ENCODE data around the gene PRRT4.

Gene PRRT4

GRCh38 chr7:128304212-128304611 is 57.3 kb downstream of the PRRT4 start:
- Histone ChIP-seq H3K4me3 (ENCODE audit: low read depth in 1 of 2, low read length in 2 of 2) (no peak overlapping the region), H3K4me1 (ENCODE audit: control insufficient read depth in 1 of 2, insufficient read depth in 2 of 2, low read length in 2 of 2) (peaks cover under 1 to 4% of the 10 kb centered on the region in 2 donors), H3K9ac (ENCODE audit: low read depth in 1 of 2, low read length in 2 of 2) (no peak overlapping the region), H3K27ac (ENCODE audit: low read depth, low read length) (no peak overlapping the region), H3K36me3 (ENCODE audit: control insufficient read depth in 1 of 2, insufficient read depth in 2 of 2, low read length in 2 of 2) (peaks cover 12 to 49% of the 10 kb centered on the region in 2 donors), H3K27me3 (ENCODE audit: control insufficient read depth in 1 of 2, insufficient read depth in 2 of 2, low read length in 2 of 2) (no peaks in the 10 kb centered on the region), H3K9me3 (ENCODE audit: control insufficient read depth in 1 of 2, low read length in 2 of 2) (no peaks in the 10 kb centered on the region)

DNA sequence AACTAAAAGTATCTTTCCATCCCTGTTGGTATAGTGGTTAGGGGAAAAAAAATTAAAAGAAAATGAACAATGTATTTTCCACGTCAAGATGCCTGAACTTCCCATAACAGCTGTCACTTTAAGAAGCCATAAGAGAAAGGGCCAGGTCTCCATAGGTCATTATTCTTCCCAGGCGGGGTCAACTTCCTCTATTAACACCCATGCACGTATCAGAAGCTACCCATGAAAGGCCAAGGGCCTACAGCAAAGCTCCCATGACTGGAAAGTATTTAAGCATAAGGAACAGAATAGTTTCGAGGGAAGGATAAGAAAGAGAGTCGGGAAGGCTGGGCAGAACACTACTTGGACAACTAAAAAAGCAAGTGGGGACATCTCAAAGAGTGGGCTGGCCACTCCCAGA is 57.8 kb downstream of the PRRT4 start:
- no peak overlapping the region for H3K27ac ChIP-seq (ENCODE audit: low read depth, low read length)
- no peaks in the 10 kb centered on the region for H3K27me3 ChIP-seq (ENCODE audit: control insufficient read depth in 1 of 2, insufficient read depth in 2 of 2, low read length in 2 of 2)
- no peak overlapping the region for H3K4me3 ChIP-seq (ENCODE audit: low read depth in 1 of 2, low read length in 2 of 2)
- no peaks in the 10 kb centered on the region for H3K9me3 ChIP-seq (ENCODE audit: control insufficient read depth in 1 of 2, low read length in 2 of 2)
- H3K4me1 ChIP-seq (ENCODE audit: control insufficient read depth in 1 of 2, insufficient read depth in 2 of 2, low read length in 2 of 2) = peaks cover 6 to 8% of the 10 kb centered on the region in 2 donors
- H3K9ac ChIP-seq (ENCODE audit: low read depth in 1 of 2, low read length in 2 of 2) = no peak overlapping the region
- peaks cover 12 to 44% of the 10 kb centered on the region in 2 donors for H3K36me3 ChIP-seq (ENCODE audit: control insufficient read depth in 1 of 2, insufficient read depth in 2 of 2, low read length in 2 of 2)

DNA sequence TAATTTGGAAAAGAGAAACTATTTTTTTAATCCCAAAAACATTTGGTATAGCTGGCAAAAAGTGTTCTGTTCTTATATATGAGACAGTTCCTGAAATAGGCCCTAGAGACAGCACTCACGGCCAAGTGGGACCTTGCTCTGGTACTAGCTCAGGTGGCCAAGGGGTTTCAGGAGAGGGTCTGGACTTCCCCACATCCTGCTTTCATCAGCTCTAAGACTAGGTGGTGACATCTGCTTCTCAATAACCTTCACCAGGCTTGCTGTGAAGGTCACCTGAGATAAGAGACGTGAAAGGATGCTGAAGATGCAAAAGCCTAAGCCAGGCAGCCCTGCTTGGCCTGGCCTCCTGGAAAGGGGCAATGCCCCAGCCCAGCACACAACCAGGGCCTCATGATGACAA is 58.4 kb downstream of the PRRT4 start:
- Histone ChIP-seq H3K36me3 (ENCODE audit: control insufficient read depth in 1 of 2, insufficient read depth in 2 of 2, low read length in 2 of 2) (peaks cover 12 to 40% of the 10 kb centered on the region in 2 donors), H3K9me3 (ENCODE audit: control insufficient read depth in 1 of 2, low read length in 2 of 2) (no peaks in the 10 kb centered on the region), H3K27me3 (ENCODE audit: control insufficient read depth in 1 of 2, insufficient read depth in 2 of 2, low read length in 2 of 2) (no peaks in the 10 kb centered on the region), H3K4me3 (ENCODE audit: low read depth in 1 of 2, low read length in 2 of 2) (no peak overlapping the region), H3K9ac (ENCODE audit: low read depth in 1 of 2, low read length in 2 of 2) (no peak overlapping the region), H3K27ac (ENCODE audit: low read depth, low read length) (no peak overlapping the region), H3K4me1 (ENCODE audit: control insufficient read depth in 1 of 2, insufficient read depth in 2 of 2, low read length in 2 of 2) (peaks cover 8 to 11% of the 10 kb centered on the region in 2 donors)

DNA sequence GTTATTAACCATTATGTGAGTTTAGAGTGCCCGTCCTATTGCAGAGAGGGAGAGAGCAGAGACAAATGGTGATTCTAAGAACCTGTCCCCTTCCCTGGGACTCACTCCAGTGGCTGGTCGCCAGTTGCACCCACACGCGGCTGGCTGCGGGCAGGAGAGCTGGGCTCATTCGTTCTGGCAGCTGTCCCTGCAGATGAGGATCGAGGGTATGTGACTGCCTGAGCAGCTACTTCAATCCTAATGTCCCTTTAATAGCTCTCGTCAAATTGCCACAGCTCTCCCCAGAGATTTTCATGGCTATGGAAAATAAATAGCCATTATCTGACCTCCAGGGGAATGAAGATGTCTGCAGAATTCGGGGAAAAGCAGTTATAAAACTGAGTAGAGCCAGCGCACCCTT is 59.4 kb downstream of the PRRT4 start:
- H3K4me3 ChIP-seq (ENCODE audit: low read depth in 1 of 2, low read length in 2 of 2) = no peak overlapping the region
- peaks cover 12 to 30% of the 10 kb centered on the region in 2 donors for H3K36me3 ChIP-seq (ENCODE audit: control insufficient read depth in 1 of 2, insufficient read depth in 2 of 2, low read length in 2 of 2)

More for the DNA sequence above, 59.4 kb downstream of the PRRT4 start:
- no peak overlapping the region for H3K9ac ChIP-seq (ENCODE audit: low read depth in 1 of 2, low read length in 2 of 2)
- no peaks in the 10 kb centered on the region for H3K27me3 ChIP-seq (ENCODE audit: control insufficient read depth in 1 of 2, insufficient read depth in 2 of 2, low read length in 2 of 2)
- no peaks in the 10 kb centered on the region for H3K9me3 ChIP-seq (ENCODE audit: control insufficient read depth in 1 of 2, low read length in 2 of 2)
- H3K4me1 ChIP-seq (ENCODE audit: control insufficient read depth in 1 of 2, insufficient read depth in 2 of 2, low read length in 2 of 2) = peaks cover 8 to 11% of the 10 kb centered on the region in 2 donors
- no peak overlapping the region for H3K27ac ChIP-seq (ENCODE audit: low read depth, low read length)

Data from duodenal mucosa (tissue), 2 donors.